H9 (cell line): ENCODE results near the gene SEMA3F. TPM values are rescaled to one million over a fixed set of nuclear protein-coding genes. Genes with fewer than 3 reads are reported as not detected.

Experiments
- DNase-seq: peaks from one replicate; pipeline ENCODE4 v3.0.0-alpha.2; 2017
- H2AFZ ChIP-seq: one replicate; pipeline ENCODE4 v1.6.1; 2013; ENCODE audit warnings: mild to moderate bottlenecking, low read length, control low read depth, moderate library complexity
- H2AK5ac ChIP-seq: 2 replicates; pipeline ENCODE4 v1.6.1; 2013; ENCODE audit warnings: low read length, control low read depth, mixed read lengths; ENCODE audit not compliant: insufficient read length
- H2BK120ac ChIP-seq: one replicate; pipeline ENCODE4 v1.6.1; 2013; ENCODE audit warnings: low read depth, mild to moderate bottlenecking, low read length, control low read depth, inconsistent platforms; ENCODE audit not compliant: poor library complexity, severe bottlenecking
- H2BK12ac ChIP-seq: 2 replicates; pipeline ENCODE4 v1.6.1; 2013; ENCODE audit warnings: low read length, control low read depth, mixed read lengths, low read depth; ENCODE audit not compliant: insufficient read length
- H2BK15ac ChIP-seq: 2 replicates; pipeline ENCODE4 v1.6.1; 2013; ENCODE audit warnings: low read depth, low read length, control low read depth
- H2BK20ac ChIP-seq: one replicate; pipeline ENCODE4 v1.6.1; 2013; ENCODE audit warnings: low read depth, mild to moderate bottlenecking, low read length, control low read depth, inconsistent platforms; ENCODE audit not compliant: poor library complexity, severe bottlenecking
- H2BK5ac ChIP-seq: 2 replicates; pipeline ENCODE4 v1.6.1; 2013; ENCODE audit warnings: low read length, control low read depth, mixed read lengths; ENCODE audit not compliant: insufficient read length
- H3K14ac ChIP-seq: 2 replicates; pipeline ENCODE4 v1.6.1; 2013; ENCODE audit warnings: low read length, control low read depth; ENCODE audit not compliant: insufficient read depth
- H3K18ac ChIP-seq: 2 replicates; pipeline ENCODE4 v1.6.1; 2013; ENCODE audit warnings: low read depth, mild to moderate bottlenecking, mixed read lengths, low read length, control low read depth; ENCODE audit not compliant: insufficient read length
- H3K23ac ChIP-seq: 2 replicates; pipeline ENCODE4 v1.6.1; 2013; ENCODE audit warnings: low read length, control low read depth, mixed read lengths, low read depth; ENCODE audit not compliant: insufficient read length
- H3K23me2 ChIP-seq: 2 replicates; pipeline ENCODE4 v1.6.1; 2013; ENCODE audit warnings: low read depth, mild to moderate bottlenecking, mixed read lengths, low read length, control low read depth; ENCODE audit not compliant: insufficient read length, poor library complexity, severe bottlenecking
- H3K27ac ChIP-seq: 2 replicates; pipeline ENCODE4 v1.5.1; 2013; ENCODE audit warnings: low read length, control low read depth, mixed read lengths, low read depth; ENCODE audit not compliant: insufficient read length
- H3K27me3 ChIP-seq: 2 replicates; pipeline ENCODE4 v1.6.1; 2013; ENCODE audit warnings: low read length, control low read depth, inconsistent platforms; ENCODE audit not compliant: insufficient read depth
- H3K4ac ChIP-seq: 2 replicates; pipeline ENCODE4 v1.6.1; 2013; ENCODE audit warnings: low read depth, mild to moderate bottlenecking, control low read depth, inconsistent platforms, low read length, moderate library complexity
- H3K4me1 ChIP-seq: 2 replicates; pipeline ENCODE4 v1.6.1; 2013; ENCODE audit warnings: low read length, control low read depth, inconsistent platforms; ENCODE audit not compliant: insufficient read depth
- H3K4me2 ChIP-seq: 2 replicates; pipeline ENCODE4 v1.6.1; 2013; ENCODE audit warnings: low read length, control low read depth, mixed read lengths; ENCODE audit not compliant: insufficient read length, insufficient read depth
- H3K56ac ChIP-seq: 2 replicates; pipeline ENCODE4 v1.6.1; 2013; ENCODE audit warnings: low read depth, mild to moderate bottlenecking, mixed read lengths, low read length, control low read depth; ENCODE audit not compliant: insufficient read length
- H3K79me1 ChIP-seq: 2 replicates; pipeline ENCODE4 v1.6.1; 2013; ENCODE audit warnings: low read depth, mild to moderate bottlenecking, moderate library complexity, low read length, control low read depth, inconsistent platforms; ENCODE audit not compliant: insufficient read depth, poor library complexity, severe bottlenecking
- H3K79me2 ChIP-seq: 2 replicates; pipeline ENCODE4 v1.6.1; 2013; ENCODE audit warnings: low read length, control low read depth, inconsistent platforms; ENCODE audit not compliant: insufficient read depth
- H3K9ac ChIP-seq: 2 replicates; pipeline ENCODE4 v1.6.1; 2013; ENCODE audit warnings: low read length, control low read depth, mixed read lengths; ENCODE audit not compliant: insufficient read length; ENCODE audit errors: extremely low read depth
- H3K9me3 ChIP-seq: one replicate; pipeline ENCODE4 v1.6.1; 2013; ENCODE audit warnings: low read depth, low read length, inconsistent platforms; ENCODE audit not compliant: control insufficient read depth
- H3T11ph ChIP-seq: one replicate; pipeline ENCODE4 v1.6.1; 2013; ENCODE audit warnings: mild to moderate bottlenecking, low read length, control low read depth, inconsistent platforms
- H4K20me1 ChIP-seq: one replicate; pipeline ENCODE4 v1.6.1; 2013; ENCODE audit not compliant: control insufficient read depth, insufficient read length, insufficient read depth
- H4K5ac ChIP-seq: 2 replicates; pipeline ENCODE4 v1.6.1; 2013; ENCODE audit warnings: low read depth, mild to moderate bottlenecking, mixed read lengths, low read length, control low read depth; ENCODE audit not compliant: insufficient read length
- H4K8ac ChIP-seq: replicated peaks from 2 replicates; pipeline ENCODE4 v1.6.1; 2013; ENCODE audit warnings: low read length, control low read depth, mixed read lengths, low read depth; ENCODE audit not compliant: insufficient read length
- H4K91ac ChIP-seq: 2 replicates; pipeline ENCODE4 v1.6.1; 2013; ENCODE audit warnings: low read depth, mild to moderate bottlenecking, moderate library complexity, mixed read lengths, low read length, control low read depth; ENCODE audit not compliant: insufficient read length
- H3K27ac Mint-ChIP-seq, 3 experiments: 2 replicates in 2 of 3; 3 replicates in 1 of 3; pipeline ENCODE4 v1.8.0; 2020 to 2021; ENCODE audit warnings: mixed read lengths in 3 of 3, mild to moderate bottlenecking in 1 of 3, moderate library complexity in 1 of 3
- H3K27me3 Mint-ChIP-seq: 2 replicates; pipeline ENCODE4 v1.8.0; 2021; ENCODE audit warnings: low read depth, mild to moderate bottlenecking, moderate library complexity, mixed read lengths
- H3K36me3 Mint-ChIP-seq, 3 experiments: 2 replicates in 2 of 3; 3 replicates in 1 of 3; pipeline ENCODE4 v1.8.0; 2020 to 2021; ENCODE audit warnings: low read depth in 3 of 3, mixed read lengths in 3 of 3; ENCODE audit not compliant: insufficient read depth in 1 of 3
- H3K4me1 Mint-ChIP-seq, 2 experiments: 2 replicates each; pipeline ENCODE4 v1.8.0; 2020; ENCODE audit warnings: mixed read lengths in 2 of 2
- H3K4me3 Mint-ChIP-seq, 2 experiments: 2 replicates in 1 of 2; 3 replicates in 1 of 2; pipeline ENCODE4 v1.8.0; 2020 to 2021; ENCODE audit warnings: mild to moderate bottlenecking in 2 of 2, mixed read lengths in 2 of 2, moderate library complexity in 1 of 2
- H3K9me3 Mint-ChIP-seq, 2 experiments: 2 replicates in 1 of 2; 3 replicates in 1 of 2; pipeline ENCODE4 v1.8.0; 2020; ENCODE audit warnings: mild to moderate bottlenecking in 2 of 2, mixed read lengths in 2 of 2, moderate library complexity in 1 of 2
- WGBS: extraction: QIAGEN DNeasy Blood & Tissue Kit; methylation state at CpG from one replicate; pipeline ENCODE4 v1.1.7; 2013; ENCODE audit warnings: missing lambda C conversion rate, low lambda C conversion rate, mixed read lengths; ENCODE audit not compliant: insufficient read length; ENCODE audit errors: extremely low coverage; 5-methylcytosine and 5-hydroxymethylcytosine counted together
- total RNA-seq: library from RNA; stranded (reverse); gene quantifications from 2 replicates; pipeline ENCODE4 v1.2.1, GENCODE V29; 2021
- TF ChIP-seq, protein P1 (sequence below): fragments of 200-600 bp; sonication (generic); conservative IDR thresholded peaks from 3 replicates; pipeline ENCODE4 v1.8.0; 2021; ENCODE audit warnings: antibody characterized with exemption, mild to moderate bottlenecking

SEMA3F gene
- total RNA-seq, 1 experiment from 2014 or later, result 14.3 TPM

DNA sequence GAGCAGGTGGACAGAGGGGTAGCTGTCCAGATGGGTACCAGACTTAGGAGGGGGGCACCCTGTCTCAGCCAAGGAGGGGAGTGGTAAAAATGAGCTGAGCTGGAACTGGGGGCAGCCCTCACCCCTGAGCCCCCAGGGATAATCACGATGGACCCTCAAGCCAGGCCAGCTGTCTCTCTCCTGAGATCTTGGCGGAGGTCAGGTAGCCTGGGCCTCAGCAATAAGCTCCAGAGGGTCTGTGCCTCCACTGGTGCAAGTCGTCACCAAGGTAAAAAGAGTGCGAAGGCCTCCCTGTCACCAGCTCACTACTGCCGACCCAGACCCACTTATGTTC lies 55.0 kb downstream of the SEMA3F start:
- no peak overlapping the region for H4K91ac ChIP-seq
- Mint-ChIP-seq H3K9me3 (no peaks in the 10 kb centered on the region; a peak in 1 of 5 replicates), H3K4me1 (peaks cover 25 to 30% of the 10 kb centered on the region in 2 experiments), H3K36me3 (no peaks in the 10 kb centered on the region), H3K27ac (no peak overlapping the region; a peak in 1 of 7 replicates), H3K27me3 (peaks cover 34% of the 10 kb centered on the region), H3K4me3 (no peak overlapping the region)
- no peak overlapping the region for H4K8ac ChIP-seq
- no peak overlapping the region for H4K5ac ChIP-seq
- DNase-seq, result no peak
- no peak overlapping the region for H3K56ac ChIP-seq
- no peak overlapping the region for H2AFZ ChIP-seq
- H3K9me3 ChIP-seq, result no peaks in the 10 kb centered on the region
- peaks cover 3% of the 10 kb centered on the region for H4K20me1 ChIP-seq
- WGBS, result no CpG with 5 or more reads among the region's 5 CpGs
- H3K4me2 ChIP-seq, result no peak overlapping the region
- H3K23ac ChIP-seq, result no peak overlapping the region
- no peak overlapping the region for H2BK120ac ChIP-seq
- H3K14ac ChIP-seq, result 0 out of 2 replicates have a peak overlapping the region, but pooled peaks have one; percentile 46
- H2AK5ac ChIP-seq, result no peak overlapping the region
- peaks cover 6% of the 10 kb centered on the region for H3K23me2 ChIP-seq
- H2BK15ac ChIP-seq, result no peak overlapping the region
- no peaks in the 10 kb centered on the region for H3K79me1 ChIP-seq
- no peaks in the 10 kb centered on the region for H3K4me1 ChIP-seq
- no peak overlapping the region for H3K4ac ChIP-seq
- H3K27ac ChIP-seq, result no peak overlapping the region
- no peak overlapping the region for H2BK20ac ChIP-seq
- H3K18ac ChIP-seq, result no peak overlapping the region
- TF ChIP-seq, protein P1, sequence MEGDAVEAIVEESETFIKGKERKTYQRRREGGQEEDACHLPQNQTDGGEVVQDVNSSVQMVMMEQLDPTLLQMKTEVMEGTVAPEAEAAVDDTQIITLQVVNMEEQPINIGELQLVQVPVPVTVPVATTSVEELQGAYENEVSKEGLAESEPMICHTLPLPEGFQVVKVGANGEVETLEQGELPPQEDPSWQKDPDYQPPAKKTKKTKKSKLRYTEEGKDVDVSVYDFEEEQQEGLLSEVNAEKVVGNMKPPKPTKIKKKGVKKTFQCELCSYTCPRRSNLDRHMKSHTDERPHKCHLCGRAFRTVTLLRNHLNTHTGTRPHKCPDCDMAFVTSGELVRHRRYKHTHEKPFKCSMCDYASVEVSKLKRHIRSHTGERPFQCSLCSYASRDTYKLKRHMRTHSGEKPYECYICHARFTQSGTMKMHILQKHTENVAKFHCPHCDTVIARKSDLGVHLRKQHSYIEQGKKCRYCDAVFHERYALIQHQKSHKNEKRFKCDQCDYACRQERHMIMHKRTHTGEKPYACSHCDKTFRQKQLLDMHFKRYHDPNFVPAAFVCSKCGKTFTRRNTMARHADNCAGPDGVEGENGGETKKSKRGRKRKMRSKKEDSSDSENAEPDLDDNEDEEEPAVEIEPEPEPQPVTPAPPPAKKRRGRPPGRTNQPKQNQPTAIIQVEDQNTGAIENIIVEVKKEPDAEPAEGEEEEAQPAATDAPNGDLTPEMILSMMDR, result no peak
- no peak overlapping the region for H3K9ac ChIP-seq
- H3K27me3 ChIP-seq, result peaks cover 7% of the 10 kb centered on the region; the same call in 1 of the 2 replicates
- H2BK5ac ChIP-seq, result no peak overlapping the region
- H3T11ph ChIP-seq, result no peak overlapping the region
- H3K79me2 ChIP-seq, result no peaks in the 10 kb centered on the region
- no peak overlapping the region for H2BK12ac ChIP-seq
